SK-N-MC (cell line): ENCODE data around the gene GRK4.

ENCODE experiments used
- DNase-seq: peaks from one replicate; pipeline ENCODE4 v3.0.0-alpha.2; 2011; ENCODE audit warnings: low read depth, low spot score
- H3K27ac ChIP-seq: fragments of 200-600 bp; sonication (generic); 2 replicates; pipeline ENCODE4 v1.5.1; 2016; ENCODE audit warnings: mixed run types
- H3K36me3 ChIP-seq: fragments of 200-600 bp; sonication (generic); 2 replicates; pipeline ENCODE4 v1.6.1; 2017; ENCODE audit warnings: antibody characterized with exemption, low read length, mixed read lengths; ENCODE audit not compliant: insufficient read depth
- H3K4me3 ChIP-seq: fragments of 200-600 bp; sonication (generic); 2 replicates; pipeline ENCODE4 v1.5.1; 2016
- H3K9ac ChIP-seq: fragments of 200-600 bp; sonication (generic); 2 replicates; pipeline ENCODE4 v1.8.0; 2017; ENCODE audit warnings: mixed run types, mixed read lengths; ENCODE audit not compliant: insufficient read length
- H3K9me3 ChIP-seq: fragments of 200-600 bp; sonication (generic); 2 replicates; pipeline ENCODE4 v1.6.1; 2017; ENCODE audit warnings: low read depth, mild to moderate bottlenecking, antibody characterized with exemption, low read length, moderate library complexity, mixed read lengths
- EZH2 ChIP-seq: fragments of 200-600 bp; sonication (generic); IDR thresholded peaks from one replicate; pipeline ENCODE4 v1.6.1; 2017; ENCODE audit warnings: antibody characterized with exemption
- FOXP2 ChIP-seq: optimal IDR thresholded peaks from 2 replicates; pipeline ENCODE3; 2011; ENCODE audit warnings: mild to moderate bottlenecking, moderate library complexity; ENCODE audit not compliant: insufficient read depth; ENCODE audit errors: extremely low read length, control extremely low read depth
- POLR2AphosphoS5 ChIP-seq: IDR thresholded peaks from 2 replicates; pipeline ENCODE4 v1.6.1; 2012; ENCODE audit warnings: mild to moderate bottlenecking, low read depth, low read length, borderline replicate concordance

The GRK4 gene

GRCh38 chr4:3087115-3087797 is 123.9 kb downstream of the GRK4 start:
- DNase-seq = no peak
- Histone ChIP-seq H3K27ac (no peak overlapping the region), H3K4me3 (no peak overlapping the region), H3K9me3 (no peaks in the 10 kb centered on the region), H3K9ac (no peak overlapping the region), H3K36me3 (peaks cover 13% of the 10 kb centered on the region)
- TF ChIP-seq POLR2AphosphoS5 (no peak), FOXP2 (no peak), EZH2 (no peak)
